H1 (cell line): ENCODE results near the gene MIDN.

Source experiments
- ASH2L ChIP-seq: fragments of 200-600, 300-600 bp; sonication (generic); IDR thresholded peaks from one replicate; pipeline ENCODE4 v1.7.1; 2017; ENCODE audit warnings: low read length
- ATF2 ChIP-seq: IDR thresholded peaks from 2 replicates; pipeline ENCODE4 v1.6.1; 2012; ENCODE audit warnings: low read length, inconsistent platforms
- BRCA1 ChIP-seq: IDR thresholded peaks from 2 replicates; pipeline ENCODE4 v1.6.1; 2012; ENCODE audit warnings: low read depth, low read length, improper control_type of control experiment
- CTCF ChIP-seq, 3 experiments: IDR thresholded peaks; 1 replicate in 2 of 3; 2 replicates in 1 of 3; pipeline versions ENCODE4 v1.5.1 to v1.6.1; 2011; ENCODE audit warnings: low read length in 3 of 3, mild to moderate bottlenecking in 3 of 3, inconsistent platforms in 2 of 3, low read depth in 1 of 3, moderate library complexity in 1 of 3; ENCODE audit not compliant: insufficient read depth in 1 of 3; ENCODE audit errors: control extremely low read depth in 1 of 3
- E2F6 ChIP-seq: IDR thresholded peaks from 2 replicates; pipeline ENCODE4 v1.6.1; 2012; ENCODE audit warnings: inconsistent platforms
- EP300 ChIP-seq, 2 experiments: IDR thresholded peaks; 1 replicate in 1 of 2; 2 replicates in 1 of 2; pipeline ENCODE4 v1.6.1; 2011 to 2012; ENCODE audit warnings: low read depth in 2 of 2, low read length in 2 of 2, mild to moderate bottlenecking in 2 of 2, borderline replicate concordance in 1 of 2, inconsistent platforms in 1 of 2, moderate library complexity in 1 of 2
- KDM1A ChIP-seq: fragments of 200-600, 300-600 bp; sonication (generic); IDR thresholded peaks from 2 replicates; pipeline ENCODE4 v1.7.1; 2016; ENCODE audit warnings: mild to moderate bottlenecking, low read length, borderline replicate concordance
- POLR2A ChIP-seq, 2 experiments: IDR thresholded peaks; 1 replicate in 1 of 2; 2 replicates in 1 of 2; pipeline ENCODE4 v1.6.1; 2011; ENCODE audit warnings: low read depth in 2 of 2, low read length in 2 of 2, mild to moderate bottlenecking in 2 of 2; ENCODE audit errors: control extremely low read depth in 1 of 2
- RAD21 ChIP-seq, 2 experiments: IDR thresholded peaks in 1 of 2; conservative IDR thresholded peaks in 1 of 2; 2 replicates each; pipeline ENCODE4 v1.6.1; 2011; ENCODE audit warnings: low read depth in 2 of 2, low read length in 2 of 2, improper control_type of control experiment in 1 of 2, inconsistent platforms in 1 of 2, mild to moderate bottlenecking in 1 of 2, moderate library complexity in 1 of 2
- SIN3A ChIP-seq, 2 experiments: IDR thresholded peaks in 1 of 2; conservative IDR thresholded peaks in 1 of 2; 2 replicates each; pipeline ENCODE4 v1.6.1; 2011 to 2012; ENCODE audit warnings: low read length in 2 of 2, improper control_type of control experiment in 1 of 2, low read depth in 1 of 2, mild to moderate bottlenecking in 1 of 2
- SIRT6 ChIP-seq: IDR thresholded peaks from one replicate; pipeline ENCODE4 v1.7.1; 2012; ENCODE audit warnings: low read length, inconsistent platforms
- SIX5 ChIP-seq: IDR thresholded peaks from 2 replicates; pipeline ENCODE4 v1.6.1; 2011; ENCODE audit warnings: mild to moderate bottlenecking, low read depth, low read length
- USF2 ChIP-seq: IDR thresholded peaks from 2 replicates; pipeline ENCODE4 v1.6.1; 2011; ENCODE audit warnings: low read length, improper control_type of control experiment
- ZNF274 ChIP-seq: IDR thresholded peaks from 2 replicates; pipeline ENCODE4 v1.7.0; 2012; ENCODE audit warnings: low read length, borderline replicate concordance; ENCODE audit errors: extremely low read depth

- no peak for TF ChIP-seq CTCF (IDR thresholded peaks at IDR 0.05; ENCODE audit: control extremely low read depth in 1 of 3, insufficient read depth in 1 of 3, low read depth in 1 of 3, low read length in 3 of 3)
- no peak for TF ChIP-seq ZNF274
- no peak for TF ChIP-seq SIRT6
- no peak for TF ChIP-seq POLR2A (IDR thresholded peaks at IDR 0.05; ENCODE audit: control extremely low read depth in 1 of 2, low read depth in 2 of 2, low read length in 2 of 2)
- no peak for TF ChIP-seq ATF2
- no peak for TF ChIP-seq SIX5
- TF ChIP-seq BRCA1 = no peak
- no peak for TF ChIP-seq USF2
- no peak for TF ChIP-seq KDM1A
- TF ChIP-seq E2F6 = no peak
- no peak for TF ChIP-seq SIN3A (conservative IDR thresholded peaks at IDR 0.05 in 1 of 2, IDR thresholded peaks at IDR 0.05 in 1 of 2; ENCODE audit: low read depth in 1 of 2, low read length in 2 of 2)
- TF ChIP-seq EP300 (IDR thresholded peaks at IDR 0.05; ENCODE audit: borderline replicate concordance in 1 of 2, low read depth in 2 of 2, low read length in 2 of 2) = no peak
- no peak for TF ChIP-seq ASH2L
- no peak for TF ChIP-seq RAD21 (IDR thresholded peaks at IDR 0.05 in 1 of 2, conservative IDR thresholded peaks at IDR 0.05 in 1 of 2; ENCODE audit: low read depth in 2 of 2, low read length in 2 of 2)
These were observed 29.4 kb upstream of the MIDN start for GRCh38 chr19:1218751-1219567.
